Astrocyte (in vitro differentiated cells and primary cell): Measurements from ENCODE around the gene FNDC5. TPM values are rescaled to one million over a fixed set of nuclear protein-coding genes. Genes with fewer than 3 reads are reported as not detected.

ENCODE experiments used
- DNase-seq: peaks from one replicate; pipeline ENCODE4 v3.0.0-alpha.2; 2010; ENCODE audit warnings: low read depth
- FAIRE-seq: peaks from 2 replicates; lab custom pipeline; 2011; peaks lifted over from hg19 to GRCh38; lab: Jason Lieb, UNC
- H2AFZ ChIP-seq: 2 replicates; pipeline ENCODE4 v1.6.0; 2012; ENCODE audit warnings: low read depth, low read length, inconsistent platforms
- H3K27ac ChIP-seq: 2 replicates; pipeline ENCODE4 v1.5.1; 2011; ENCODE audit warnings: low read depth, low read length, inconsistent platforms
- H3K27me3 ChIP-seq: 2 replicates; pipeline ENCODE4 v1.6.0; 2011; ENCODE audit warnings: low read length, inconsistent platforms; ENCODE audit not compliant: insufficient read depth
- H3K36me3 ChIP-seq: 2 replicates; pipeline ENCODE4 v1.5.1; 2011; ENCODE audit warnings: low read length, inconsistent platforms; ENCODE audit not compliant: insufficient read depth
- H3K4me1 ChIP-seq: 2 replicates; pipeline ENCODE4 v1.5.1; 2011; ENCODE audit warnings: low read length, inconsistent platforms; ENCODE audit not compliant: insufficient read depth
- H3K4me2 ChIP-seq: 2 replicates; pipeline ENCODE4 v1.6.0; 2012; ENCODE audit warnings: low read length, inconsistent platforms
- H3K4me3 ChIP-seq: 2 replicates; pipeline ENCODE4 v1.5.1; 2011; ENCODE audit warnings: low read depth, mild to moderate bottlenecking, low read length, inconsistent platforms; ENCODE audit not compliant: insufficient read depth
- H3K79me2 ChIP-seq: 2 replicates; pipeline ENCODE4 v1.6.0; 2012; ENCODE audit warnings: mild to moderate bottlenecking, low read length, inconsistent platforms; ENCODE audit not compliant: insufficient read depth
- H3K9ac ChIP-seq: 2 replicates; pipeline ENCODE4 v1.6.0; 2012; ENCODE audit warnings: mild to moderate bottlenecking, low read length, inconsistent platforms
- H3K9me3 ChIP-seq: 2 replicates; pipeline ENCODE4 v1.5.1; 2012; ENCODE audit warnings: low read depth, mild to moderate bottlenecking, low read length, inconsistent platforms; ENCODE audit not compliant: insufficient read depth
- H4K20me1 ChIP-seq: 2 replicates; pipeline ENCODE4 v1.6.0; 2012; ENCODE audit warnings: low read length, inconsistent platforms; ENCODE audit not compliant: insufficient read depth
- H3K27ac Mint-ChIP-seq: one replicate; pipeline ENCODE4 v1.8.0; 2021; ENCODE audit warnings: mild to moderate bottlenecking, mixed read lengths; ENCODE audit not compliant: unreplicated experiment
- H3K27me3 Mint-ChIP-seq: one replicate; pipeline ENCODE4 v1.8.0; 2021; ENCODE audit warnings: low read depth, mixed read lengths; ENCODE audit not compliant: unreplicated experiment
- H3K36me3 Mint-ChIP-seq: one replicate; pipeline ENCODE4 v1.8.0; 2021; ENCODE audit warnings: low read depth, mixed read lengths; ENCODE audit not compliant: unreplicated experiment
- H3K4me1 Mint-ChIP-seq: one replicate; pipeline ENCODE4 v1.8.0; 2021; ENCODE audit warnings: low read depth, mixed read lengths; ENCODE audit not compliant: unreplicated experiment
- H3K4me3 Mint-ChIP-seq: one replicate; pipeline ENCODE4 v1.8.0; 2021; ENCODE audit warnings: mild to moderate bottlenecking, moderate library complexity, mixed read lengths; ENCODE audit not compliant: unreplicated experiment
- H3K9me3 Mint-ChIP-seq: one replicate; pipeline ENCODE4 v1.8.0; 2021; ENCODE audit warnings: mild to moderate bottlenecking, mixed read lengths; ENCODE audit not compliant: unreplicated experiment
- CTCF ChIP-seq: IDR thresholded peaks from 2 replicates; pipeline ENCODE4 v1.5.1; 2011; ENCODE audit warnings: low read depth, mild to moderate bottlenecking, inconsistent platforms, low read length, moderate library complexity; ENCODE audit not compliant: insufficient read depth
- EZH2 ChIP-seq: IDR thresholded peaks from 2 replicates; pipeline ENCODE4 v1.6.1; 2012; ENCODE audit warnings: mild to moderate bottlenecking, low read length, inconsistent platforms; ENCODE audit not compliant: insufficient read depth
- total RNA-seq: library from RNA; stranded (reverse); gene quantifications from 2 replicates; pipeline ENCODE4 v1.2.1, GENCODE V29; 2021

FNDC5 gene
- total RNA-seq, 1 donor from 2014 or later: 0.39 TPM

- no peak overlapping the region for H3K27ac ChIP-seq
- H3K9me3 ChIP-seq: no peaks in the 10 kb centered on the region
- FAIRE-seq (no peak), DNase-seq (no peak)
- H3K9ac ChIP-seq: no peak overlapping the region
- H3K27me3 Mint-ChIP-seq: no peaks in the 10 kb centered on the region
- H3K36me3 Mint-ChIP-seq: peaks cover 8% of the 10 kb centered on the region
- no peak for TF ChIP-seq CTCF
- TF ChIP-seq EZH2: no peak
- H3K4me3 Mint-ChIP-seq: no peak overlapping the region
- no peaks in the 10 kb centered on the region for H3K9me3 Mint-ChIP-seq
- no peak overlapping the region for H2AFZ ChIP-seq
- H4K20me1 ChIP-seq: no peaks in the 10 kb centered on the region
- no peak overlapping the region for H3K27ac Mint-ChIP-seq
- peaks cover 4% of the 10 kb centered on the region for H3K79me2 ChIP-seq
- no peak overlapping the region for H3K4me3 ChIP-seq
- peaks cover 53% of the 10 kb centered on the region for H3K36me3 ChIP-seq
- H3K4me1 Mint-ChIP-seq: no peaks in the 10 kb centered on the region
- H3K4me1 ChIP-seq: no peaks in the 10 kb centered on the region
- no peaks in the 10 kb centered on the region for H3K27me3 ChIP-seq
- H3K4me2 ChIP-seq: no peak overlapping the region
These were observed 40.4 kb downstream of the FNDC5 start for GRCh38 chr1:32830092-32830852.

GRCh38 chr1:32828341-32828740, 42.4 kb downstream of the FNDC5 start:
- Histone ChIP-seq H2AFZ (no peak overlapping the region), H3K9ac (no peak overlapping the region), H3K27me3 (no peaks in the 10 kb centered on the region), H4K20me1 (no peaks in the 10 kb centered on the region), H3K4me1 (no peaks in the 10 kb centered on the region), H3K9me3 (no peaks in the 10 kb centered on the region), H3K4me2 (no peak overlapping the region), H3K27ac (no peak overlapping the region), H3K4me3 (no peak overlapping the region), H3K79me2 (peaks cover 4% of the 10 kb centered on the region), H3K36me3 (peaks cover 50% of the 10 kb centered on the region)
- no peaks in the 10 kb centered on the region for H3K9me3 Mint-ChIP-seq
- TF ChIP-seq EZH2 (no peak), CTCF (no peak)
- H3K4me1 Mint-ChIP-seq: no peaks in the 10 kb centered on the region
- FAIRE-seq: no peak
- no peak overlapping the region for H3K27ac Mint-ChIP-seq
- H3K4me3 Mint-ChIP-seq: no peak overlapping the region
- peaks cover 8% of the 10 kb centered on the region for H3K36me3 Mint-ChIP-seq
- no peaks in the 10 kb centered on the region for H3K27me3 Mint-ChIP-seq
- DNase-seq: no peak

- Histone ChIP-seq H3K36me3 (peaks cover 32% of the 10 kb centered on the region), H3K27me3 (no peaks in the 10 kb centered on the region), H3K4me2 (no peak overlapping the region), H3K9ac (no peak overlapping the region), H3K27ac (no peak overlapping the region), H3K9me3 (no peaks in the 10 kb centered on the region), H3K79me2 (peaks cover 28% of the 10 kb centered on the region), H2AFZ (no peak overlapping the region), H3K4me3 (no peak overlapping the region), H4K20me1 (no peaks in the 10 kb centered on the region), H3K4me1 (no peaks in the 10 kb centered on the region)
- H3K27me3 Mint-ChIP-seq: no peaks in the 10 kb centered on the region
- TF ChIP-seq CTCF (no peak), EZH2 (no peak)
- no peak overlapping the region for H3K27ac Mint-ChIP-seq
- H3K4me3 Mint-ChIP-seq: no peak overlapping the region
- DNase-seq (no peak), FAIRE-seq (no peak)
- peaks cover 8% of the 10 kb centered on the region for H3K36me3 Mint-ChIP-seq
- no peaks in the 10 kb centered on the region for H3K9me3 Mint-ChIP-seq
- H3K4me1 Mint-ChIP-seq: no peaks in the 10 kb centered on the region
These were observed 45.5 kb downstream of the FNDC5 start for GRCh38 chr1:32825181-32825580.
